PC-3 (cell line): Measurements from ENCODE around the gene SMIM7.

Source experiments
- EZH2 ChIP-seq: fragments of 300-600 bp; sonication (generic); IDR thresholded peaks from one replicate; pipeline ENCODE4 v1.6.1; 2017; ENCODE audit warnings: antibody characterized with exemption, mild to moderate bottlenecking, low read length; ENCODE audit not compliant: unreplicated experiment
- TF ChIP-seq, protein P1 (sequence below): fragments of 300-600 bp; sonication (generic); conservative IDR thresholded peaks from 2 replicates; pipeline ENCODE4 v1.5.1; 2017; ENCODE audit warnings: antibody characterized with exemption, low read depth, mild to moderate bottlenecking, low read length

DNA sequence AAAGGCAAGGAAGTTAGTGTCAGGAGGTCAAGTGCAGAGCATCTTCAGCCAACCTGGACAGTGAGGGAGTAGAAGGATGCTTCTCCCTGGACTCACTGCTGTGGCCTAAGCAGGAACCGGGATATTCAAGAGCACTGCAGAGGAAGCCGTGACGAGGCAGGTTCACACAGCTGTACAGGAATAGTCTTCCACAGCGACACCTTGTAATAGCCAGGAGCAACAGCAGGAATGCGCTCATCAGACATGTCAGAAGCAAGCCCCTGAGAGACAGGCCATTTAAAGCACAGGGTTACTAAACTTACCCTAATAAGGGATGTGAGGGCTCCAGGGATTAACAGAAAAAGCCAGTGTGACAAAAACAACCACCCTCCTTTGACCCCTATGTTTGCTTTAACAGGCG lies 28.5 kb downstream of the SMIM7 start:
- TF ChIP-seq, protein P1, sequence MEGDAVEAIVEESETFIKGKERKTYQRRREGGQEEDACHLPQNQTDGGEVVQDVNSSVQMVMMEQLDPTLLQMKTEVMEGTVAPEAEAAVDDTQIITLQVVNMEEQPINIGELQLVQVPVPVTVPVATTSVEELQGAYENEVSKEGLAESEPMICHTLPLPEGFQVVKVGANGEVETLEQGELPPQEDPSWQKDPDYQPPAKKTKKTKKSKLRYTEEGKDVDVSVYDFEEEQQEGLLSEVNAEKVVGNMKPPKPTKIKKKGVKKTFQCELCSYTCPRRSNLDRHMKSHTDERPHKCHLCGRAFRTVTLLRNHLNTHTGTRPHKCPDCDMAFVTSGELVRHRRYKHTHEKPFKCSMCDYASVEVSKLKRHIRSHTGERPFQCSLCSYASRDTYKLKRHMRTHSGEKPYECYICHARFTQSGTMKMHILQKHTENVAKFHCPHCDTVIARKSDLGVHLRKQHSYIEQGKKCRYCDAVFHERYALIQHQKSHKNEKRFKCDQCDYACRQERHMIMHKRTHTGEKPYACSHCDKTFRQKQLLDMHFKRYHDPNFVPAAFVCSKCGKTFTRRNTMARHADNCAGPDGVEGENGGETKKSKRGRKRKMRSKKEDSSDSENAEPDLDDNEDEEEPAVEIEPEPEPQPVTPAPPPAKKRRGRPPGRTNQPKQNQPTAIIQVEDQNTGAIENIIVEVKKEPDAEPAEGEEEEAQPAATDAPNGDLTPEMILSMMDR: no peak
- TF ChIP-seq EZH2: no peak
